GM12872 (cell line): ENCODE measurements around the gene NUP50.

ENCODE experiments used
- CTCF ChIP-seq: IDR thresholded peaks from 3 replicates; pipeline ENCODE4 v1.5.1; 2011; ENCODE audit warnings: low read depth, mild to moderate bottlenecking, low read length, moderate library complexity; ENCODE audit not compliant: insufficient read depth

NUP50 gene

DNA sequence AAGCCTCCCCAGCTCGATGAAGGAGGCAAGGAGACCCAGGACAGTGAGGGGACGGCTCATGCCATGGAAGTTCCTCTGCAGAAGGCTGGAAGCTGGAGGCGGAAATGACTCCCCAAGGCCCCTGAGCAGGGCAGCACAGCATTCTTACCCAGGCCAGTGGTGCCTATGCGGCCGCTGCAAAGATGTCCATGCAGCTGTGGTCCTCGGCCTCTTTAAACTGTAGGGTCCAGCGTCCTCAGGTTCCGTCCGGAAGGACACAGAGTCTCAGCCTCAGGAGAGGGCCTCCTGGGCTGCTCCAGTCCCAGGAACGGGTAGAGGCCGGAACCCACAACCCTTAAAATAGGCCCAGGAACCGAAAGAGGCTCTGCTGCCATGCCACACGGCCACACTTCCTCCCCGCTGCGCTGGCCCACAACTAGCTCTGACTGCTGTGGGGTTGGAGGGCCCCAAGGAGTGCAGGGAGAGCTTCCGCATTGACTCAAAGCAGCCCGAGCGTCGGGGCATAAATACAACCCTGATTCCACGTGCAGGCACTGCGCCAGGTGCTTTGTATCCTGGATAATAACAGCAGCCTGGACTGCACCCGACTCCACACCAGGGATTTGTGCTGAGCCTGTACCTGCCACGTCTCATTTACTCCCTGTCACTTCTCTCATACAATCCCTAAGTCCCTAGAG lies 71.5 kb downstream of the NUP50 start:
- no peak for TF ChIP-seq CTCF

DNA sequence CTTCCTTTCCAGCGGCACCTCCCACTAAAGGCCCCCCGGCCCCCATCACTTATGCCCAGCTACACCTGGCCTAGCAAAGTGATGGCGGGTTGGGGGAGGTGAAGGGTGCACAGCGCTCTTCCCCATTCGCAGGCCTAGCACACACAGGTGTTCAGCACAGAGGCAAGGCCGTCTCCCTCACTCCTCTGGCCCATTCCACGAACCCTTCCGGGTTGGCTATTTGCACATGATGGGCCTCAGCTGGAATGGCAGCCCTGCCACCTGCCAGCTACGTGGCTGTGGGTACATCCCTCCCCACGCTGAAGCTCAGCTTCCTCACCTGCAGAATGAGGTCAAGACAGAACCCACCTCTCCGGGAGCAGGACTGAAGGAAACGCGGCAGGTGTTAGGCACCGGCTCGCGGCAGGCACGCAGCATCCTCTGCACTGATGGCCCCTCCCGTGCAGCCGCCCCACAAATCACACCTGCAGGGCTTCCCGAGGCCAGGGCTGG lies 72.2 kb downstream of the NUP50 start:
- TF ChIP-seq CTCF: no peak

GRCh38 chr22:45237065-45237990 lies 73.6 kb downstream of the NUP50 start:
- no peak for TF ChIP-seq CTCF
